WI38 (cell line): ENCODE results near the gene KDM5B.
"Not testable (repeated sequence)": the region's sequence is repeated elsewhere in the genome, so short reads cannot be mapped to it uniquely, and the experiment has no call there.

ENCODE experiments used
- H3K4me3 ChIP-seq: 2 replicates; pipeline ENCODE4 v1.5.1; 2011; ENCODE audit warnings: low read depth, mild to moderate bottlenecking, control low read depth, low read length
- CTCF ChIP-seq: IDR thresholded peaks from 2 replicates; pipeline ENCODE4 v1.5.1; 2012; ENCODE audit warnings: low read depth, mild to moderate bottlenecking, control low read depth, low read length

The KDM5B gene

GRCh38 chr1:202800742-202801141, 7.5 kb downstream of the KDM5B start:
- no peak overlapping the region for H3K4me3 ChIP-seq
- no peak for TF ChIP-seq CTCF

- H3K4me3 ChIP-seq, result no peak overlapping the region
- TF ChIP-seq CTCF, result no peak
Measured at GRCh38 chr1:202798792-202799331, 9.4 kb downstream of the KDM5B start.

- TF ChIP-seq CTCF, result no peak
- H3K4me3 ChIP-seq, result no peak overlapping the region
Measured at GRCh38 chr1:202798260-202798659, 10.0 kb downstream of the KDM5B start.

- no peak for TF ChIP-seq CTCF
- no peak overlapping the region for H3K4me3 ChIP-seq
Measured at GRCh38 chr1:202796670-202797069, 11.6 kb downstream of the KDM5B start.

- not testable (repeated sequence) for H3K4me3 ChIP-seq
Measured at GRCh38 chr1:202794931-202795330, 13.3 kb downstream of the KDM5B start.

- no peak overlapping the region for H3K4me3 ChIP-seq
- no peak for TF ChIP-seq CTCF
Measured at GRCh38 chr1:202794051-202794740, 14.0 kb downstream of the KDM5B start.

GRCh38 chr1:202791077-202791747, 17.0 kb downstream of the KDM5B start:
- no peak overlapping the region for H3K4me3 ChIP-seq
- no peak for TF ChIP-seq CTCF
